SK-N-SH (cell line): ENCODE data around the gene WDR81. TPM values are rescaled to one million over a fixed set of nuclear protein-coding genes. Genes with fewer than 3 reads are reported as not detected.

Source experiments
- CTCF ChIA-PET: fragments of 300-600, 350-600 bp; formaldehyde crosslinking; extraction: SDS; loops from one replicate; lab custom pipeline; 2021; lab: Yijun Ruan, JAX
- POLR2A ChIA-PET: fragments of 350-600 bp; sonication (Branson Sonifier 250); formaldehyde crosslinking; extraction: SDS; loops from one replicate; lab custom pipeline; 2020; ENCODE audit warnings: antibody characterized with exemption, inconsistent platforms; lab: Yijun Ruan, JAX
- DNase-seq: peaks from one replicate; pipeline ENCODE4 v3.0.0; 2012
- H2AFZ ChIP-seq: fragments of 200-600 bp; sonication (generic); 2 replicates; pipeline ENCODE4 v1.8.1; 2016; ENCODE audit warnings: antibody characterized with exemption, mild to moderate bottlenecking, low read depth
- H3F3A ChIP-seq: fragments of 200-600 bp; sonication (generic); replicated peaks from 2 replicates; pipeline ENCODE3; 2016; ENCODE audit warnings: antibody characterized with exemption, mild to moderate bottlenecking; ENCODE audit not compliant: insufficient read depth
- H3K27ac ChIP-seq, 2 experiments: fragments of 200-500 bp in 1 of 2; fragments of 200-600 bp in 1 of 2; sonication (Bioruptor generic) in 1 of 2; sonication (generic), shearing (Covaris generic) in 1 of 2; 2 replicates each; pipeline versions ENCODE4 v1.5.1 to v1.6.1; 2014 to 2016; ENCODE audit warnings: low read depth in 2 of 2, inconsistent platforms in 1 of 2, low read length in 1 of 2, mild to moderate bottlenecking in 1 of 2, mixed read lengths in 1 of 2
- H3K27me3 ChIP-seq: fragments of 200-600 bp; sonication (generic), shearing (Covaris generic); 2 replicates; pipeline ENCODE4 v1.6.1; 2016; ENCODE audit warnings: mixed run types; ENCODE audit not compliant: insufficient read depth
- H3K36me3 ChIP-seq, 2 experiments: fragments of 200-500 bp in 1 of 2; fragments of 200-600 bp in 1 of 2; sonication (Bioruptor generic) in 1 of 2; sonication (generic) in 1 of 2; replicated peaks in 1 of 2; 2 replicates each; pipeline versions ENCODE3 to v1.5.1; 2014 to 2016; ENCODE audit warnings: low read length in 1 of 2, mild to moderate bottlenecking in 1 of 2; ENCODE audit not compliant: insufficient read depth in 2 of 2, control insufficient read depth in 1 of 2
- H3K4me1 ChIP-seq, 2 experiments: fragments of 200-500 bp in 1 of 2; fragments of 200-600 bp in 1 of 2; sonication (Bioruptor generic) in 1 of 2; sonication (generic), shearing (Covaris generic) in 1 of 2; 2 replicates each; pipeline versions ENCODE4 v1.5.1 to v1.6.1; 2014 to 2016; ENCODE audit warnings: low read depth in 1 of 2, low read length in 1 of 2, mixed run types in 1 of 2; ENCODE audit not compliant: insufficient read depth in 2 of 2, control insufficient read depth in 1 of 2
- H3K4me2 ChIP-seq: fragments of 200-600 bp; sonication (generic), shearing (Covaris generic); 2 replicates; pipeline ENCODE4 v1.6.1; 2017; ENCODE audit warnings: mixed run types
- H3K4me3 ChIP-seq, 2 experiments: fragments of 200-500 bp in 1 of 2; fragments of 200-600 bp in 1 of 2; sonication (Bioruptor generic) in 1 of 2; sonication (generic), shearing (Covaris generic) in 1 of 2; 2 replicates each; pipeline versions ENCODE4 v1.5.1 to v1.8.1; 2014 to 2016; ENCODE audit warnings: low read depth in 2 of 2, inconsistent platforms in 1 of 2, low read length in 1 of 2, mild to moderate bottlenecking in 1 of 2, mixed read lengths in 1 of 2, moderate library complexity in 1 of 2
- H3K79me2 ChIP-seq: fragments of 200-600 bp; sonication (generic); 2 replicates; pipeline ENCODE4 v1.8.1; 2017; ENCODE audit warnings: mild to moderate bottlenecking; ENCODE audit not compliant: insufficient read depth
- H3K9ac ChIP-seq: fragments of 200-600 bp; sonication (generic); 2 replicates; pipeline ENCODE4 v1.6.1; 2017; ENCODE audit warnings: mixed run types
- H3K9me2 ChIP-seq: fragments of 200-600 bp; sonication (generic); 2 replicates; pipeline ENCODE4 v1.6.1; 2017; ENCODE audit warnings: mixed run types
- H3K9me3 ChIP-seq: fragments of 200-600 bp; sonication (generic); 2 replicates; pipeline ENCODE4 v1.6.1; 2017; ENCODE audit warnings: mixed run types, mild to moderate bottlenecking, moderate library complexity
- H4K20me1 ChIP-seq: fragments of 200-600 bp; sonication (generic); 2 replicates; pipeline ENCODE4 v1.6.1; 2017; ENCODE audit warnings: mild to moderate bottlenecking, mixed run types; ENCODE audit not compliant: insufficient read depth
- EP300 ChIP-seq, 2 experiments: IDR thresholded peaks; 2 replicates each; pipeline versions ENCODE4 v1.4.0 to v1.6.1; 2012; ENCODE audit warnings: borderline replicate concordance in 1 of 2, low read depth in 1 of 2, low read length in 1 of 2
- FOXJ3 ChIP-seq: sonication (generic); formaldehyde crosslinking; IDR thresholded peaks from 2 replicates; pipeline ENCODE4 v1.5.1; 2020; ENCODE audit warnings: mild to moderate bottlenecking, missing genetic modification reagents
- GATA2 ChIP-seq: sonication (generic); formaldehyde crosslinking; IDR thresholded peaks from 2 replicates; pipeline ENCODE4 v1.5.0; 2020; ENCODE audit warnings: mild to moderate bottlenecking, missing genetic modification reagents
- JUND ChIP-seq: IDR thresholded peaks from 2 replicates; pipeline ENCODE4 v1.4.0; 2012
- MAX ChIP-seq: IDR thresholded peaks from 2 replicates; pipeline ENCODE4 v1.4.0; 2012; ENCODE audit warnings: low read depth
- PBX3 ChIP-seq: IDR thresholded peaks from 2 replicates; pipeline ENCODE4; 2012
- RAD21 ChIP-seq: IDR thresholded peaks from 2 replicates; pipeline ENCODE4 v1.6.1; 2012; ENCODE audit warnings: mild to moderate bottlenecking, low read length
- RCOR1 ChIP-seq: fragments of 150-350 bp; IDR thresholded peaks from 2 replicates; pipeline ENCODE4 v1.6.1; 2017; ENCODE audit warnings: antibody characterized with exemption, low read length
- RFX5 ChIP-seq: IDR thresholded peaks from 2 replicates; pipeline ENCODE4 v1.6.1; 2012; ENCODE audit warnings: mild to moderate bottlenecking, improper control_type of control experiment, low read length
- SMC3 ChIP-seq: IDR thresholded peaks from 2 replicates; pipeline ENCODE4 v1.6.1; 2012; ENCODE audit warnings: low read depth, low read length, improper control_type of control experiment
- TAF1 ChIP-seq: IDR thresholded peaks from 2 replicates; pipeline ENCODE4 v1.6.1; 2012; ENCODE audit warnings: low read depth, mild to moderate bottlenecking, low read length, moderate library complexity, borderline replicate concordance
- TCF12 ChIP-seq: IDR thresholded peaks from 2 replicates; pipeline ENCODE4 v1.4.0; 2012
- TEAD4 ChIP-seq: IDR thresholded peaks from 2 replicates; pipeline ENCODE4 v1.4.0; 2012; ENCODE audit warnings: mild to moderate bottlenecking, borderline replicate concordance; ENCODE audit not compliant: insufficient read depth
- YY1 ChIP-seq: IDR thresholded peaks from 2 replicates; pipeline ENCODE4 v1.4.0; 2012; ENCODE audit warnings: low read depth, mild to moderate bottlenecking
- WGBS: methylation state at CpG from one replicate; pipeline ENCODE4 v1.1.6; 2017; ENCODE audit warnings: low lambda C conversion rate; 5-methylcytosine and 5-hydroxymethylcytosine counted together
- polyA plus RNA-seq, 3 experiments: library from polyadenylated mRNA; depleted of rRNA; stranded (reverse); fragments of >200 nt; gene quantifications; 2 replicates each; pipeline ENCODE4 v1.2.3, GENCODE V29; 2012
- TF ChIP-seq, protein P1 (sequence below): fragments of 200-600 bp; sonication (generic); IDR thresholded peaks from 2 replicates; pipeline ENCODE4 v1.6.1; 2017; ENCODE audit warnings: antibody characterized with exemption, mild to moderate bottlenecking, moderate library complexity

Gene WDR81
- polyA plus RNA-seq, 1 of the 3 experiments (the other 2 are of a cell fraction): 9.3 TPM

GRCh38 chr17:1783834-1784611, 59.5 kb downstream of the WDR81 start:
- ChIA-PET CTCF (interaction anchor here (0.7 to 7.9 kb wide), 27 partner anchors 9 to 210 kb away, joined by 3 to 112 read pairs (median 4); partner anchors contain the start of genes RILP, SERPINF1 and WDR81), POLR2A (interaction anchor here (0.6 to 2.2 kb wide), 3 partner anchors 11 to 67 kb away, joined by 3 to 9 read pairs (median 5); partner anchors contain the start of gene WDR81)
- H4K20me1 ChIP-seq: no peaks in the 10 kb centered on the region
- 69% methylated on average over 16 of the region's 16 CpGs for WGBS
- peaks cover 42% of the 10 kb centered on the region for H3F3A ChIP-seq
- H3K9me2 ChIP-seq: no peaks in the 10 kb centered on the region
- H3K36me3 ChIP-seq: peaks cover 9 to 23% of the 10 kb centered on the region in 2 experiments
- H2AFZ ChIP-seq: no peak overlapping the region
- peaks cover 16% of the 10 kb centered on the region; the same call in 1 of the 2 replicates for H3K79me2 ChIP-seq
- no peaks in the 10 kb centered on the region for H3K27me3 ChIP-seq
- no peaks in the 10 kb centered on the region for H3K9me3 ChIP-seq
- peak overlapping the region in 1 of 2 experiments; percentile 18; a peak in 2 of 4 replicates for H3K27ac ChIP-seq
- H3K4me3 ChIP-seq: no peak overlapping the region; a peak in 1 of 4 replicates
- H3K4me1 ChIP-seq: peaks cover 14 to 26% of the 10 kb centered on the region in 2 experiments; a peak in 3 of 4 replicates
- DNase-seq: peak; percentile 78
- TF ChIP-seq JUND (no peak), SMC3 (peak; percentile 86), TCF12 (0 out of 2 replicates have a peak, but pooled peaks have one; percentile 16), TEAD4 (no peak), TAF1 (0 out of 2 replicates have a peak, but pooled peaks have one; percentile 11), RFX5 (no peak), PBX3 (no peak), MAX (no peak), FOXJ3 (CRISPR knock-in tag) (no peak), RAD21 (peak; percentile 85), EP300 (IDR thresholded peaks at IDR 0.05; ENCODE audit: borderline replicate concordance in 1 of 2, low read depth in 1 of 2, low read length in 1 of 2) (no peak), YY1 (no peak), GATA2 (no peak), RCOR1 (no peak)
- TF ChIP-seq, protein P1, sequence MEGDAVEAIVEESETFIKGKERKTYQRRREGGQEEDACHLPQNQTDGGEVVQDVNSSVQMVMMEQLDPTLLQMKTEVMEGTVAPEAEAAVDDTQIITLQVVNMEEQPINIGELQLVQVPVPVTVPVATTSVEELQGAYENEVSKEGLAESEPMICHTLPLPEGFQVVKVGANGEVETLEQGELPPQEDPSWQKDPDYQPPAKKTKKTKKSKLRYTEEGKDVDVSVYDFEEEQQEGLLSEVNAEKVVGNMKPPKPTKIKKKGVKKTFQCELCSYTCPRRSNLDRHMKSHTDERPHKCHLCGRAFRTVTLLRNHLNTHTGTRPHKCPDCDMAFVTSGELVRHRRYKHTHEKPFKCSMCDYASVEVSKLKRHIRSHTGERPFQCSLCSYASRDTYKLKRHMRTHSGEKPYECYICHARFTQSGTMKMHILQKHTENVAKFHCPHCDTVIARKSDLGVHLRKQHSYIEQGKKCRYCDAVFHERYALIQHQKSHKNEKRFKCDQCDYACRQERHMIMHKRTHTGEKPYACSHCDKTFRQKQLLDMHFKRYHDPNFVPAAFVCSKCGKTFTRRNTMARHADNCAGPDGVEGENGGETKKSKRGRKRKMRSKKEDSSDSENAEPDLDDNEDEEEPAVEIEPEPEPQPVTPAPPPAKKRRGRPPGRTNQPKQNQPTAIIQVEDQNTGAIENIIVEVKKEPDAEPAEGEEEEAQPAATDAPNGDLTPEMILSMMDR: peak; percentile 77
- H3K9ac ChIP-seq: no peak overlapping the region
- H3K4me2 ChIP-seq: 0 out of 2 replicates have a peak overlapping the region, but pooled peaks have one; percentile 11
